HepG2 (cell line): ENCODE results near the gene OR4N2.

Experiments
- CTCF ChIP-seq: sonication (generic); formaldehyde crosslinking; IDR thresholded peaks from 2 replicates; pipeline ENCODE4 v1.5.0; 2020; ENCODE audit warnings: mild to moderate bottlenecking, missing genetic modification reagents, moderate library complexity
- MAF1 ChIP-seq: sonication (generic); formaldehyde crosslinking; IDR thresholded peaks from 2 replicates; pipeline ENCODE4 v1.5.0; 2020; ENCODE audit warnings: missing genetic modification reagents, borderline replicate concordance
- NR3C1 ChIP-seq: sonication (generic); formaldehyde crosslinking; IDR thresholded peaks from 2 replicates; pipeline ENCODE4 v1.4.0; 2020; ENCODE audit warnings: missing genetic modification reagents
- SAFB2 ChIP-seq: sonication (generic); formaldehyde crosslinking; IDR thresholded peaks from 2 replicates; pipeline ENCODE4 v1.5.1; 2020; ENCODE audit warnings: missing genetic modification reagents, low read depth, mild to moderate bottlenecking, borderline replicate concordance
- SP1 ChIP-seq, 2 experiments: fragments of 450-650 bp in 1 of 2; sonication (generic) in 1 of 2; formaldehyde crosslinking in 1 of 2; IDR thresholded peaks; 2 replicates each; pipeline versions ENCODE4 v1.4.0 to v1.6.1; 2016 to 2020; ENCODE audit warnings: missing genetic modification reagents in 1 of 2
- ZBTB7A ChIP-seq: sonication (generic); formaldehyde crosslinking; IDR thresholded peaks from 2 replicates; pipeline ENCODE4 v1.8.0; 2022; ENCODE audit warnings: mild to moderate bottlenecking, missing genetic modification reagents
- ZNF121 ChIP-seq: sonication (generic); formaldehyde crosslinking; IDR thresholded peaks from 2 replicates; pipeline ENCODE4 v1.5.0; 2020; ENCODE audit warnings: mild to moderate bottlenecking, missing genetic modification reagents

- TF ChIP-seq SAFB2 (CRISPR knock-in tag) = no peak
- no peak for TF ChIP-seq CTCF (CRISPR knock-in tag)
- TF ChIP-seq ZNF121 (CRISPR knock-in tag) = no peak
- TF ChIP-seq ZBTB7A (CRISPR knock-in tag) = no peak
- no peak for TF ChIP-seq NR3C1 (CRISPR knock-in tag)
- no peak for TF ChIP-seq MAF1
- TF ChIP-seq SP1 (IDR thresholded peaks at IDR 0.05) = no peak
- no peak for TF ChIP-seq SP1 (CRISPR knock-in tag; IDR thresholded peaks at IDR 0.05)
Observed at GRCh38 chr14:19775587-19775986, 28.0 kb upstream of the OR4N2 start.
